NCI-H2196 treated with DMSO at 0.1 percent for 48 hours (cell line): Measurements from ENCODE around the gene XBP1.
"Not testable (repeated sequence)": the region's sequence is repeated elsewhere in the genome, so short reads cannot be mapped to it uniquely, and the experiment has no call there.

Experiments
- DNase-seq: peaks from one replicate; lab custom pipeline; 2025; ENCODE audit not compliant: unreplicated experiment; lab: John Stamatoyannopoulos, UW

The XBP1 gene

GRCh38 chr22:28793976-28794584 is 6.3 kb downstream of the XBP1 start:
- DNase-seq, result no peak

- DNase-seq, result no peak
Measured at GRCh38 chr22:28792491-28793383, 7.6 kb downstream of the XBP1 start.

- no peak for DNase-seq
Measured at GRCh38 chr22:28791841-28792490, 8.4 kb downstream of the XBP1 start.

- no peak for DNase-seq
Measured at GRCh38 chr22:28791124-28791523, 9.2 kb downstream of the XBP1 start.

- no peak for DNase-seq
Measured at GRCh38 chr22:28788601-28789000, 11.8 kb downstream of the XBP1 start.

GRCh38 chr22:28783786-28784671 is 16.3 kb downstream of the XBP1 start:
- DNase-seq, result no peak

- DNase-seq, result no peak
Measured at GRCh38 chr22:28780296-28780695, 20.1 kb downstream of the XBP1 start.

GRCh38 chr22:28779833-28780232 is 20.5 kb downstream of the XBP1 start:
- no peak for DNase-seq

GRCh38 chr22:28774378-28774777 is 26.0 kb downstream of the XBP1 start:
- DNase-seq, result no peak

- DNase-seq, result no peak
Measured at GRCh38 chr22:28773461-28773867, 26.9 kb downstream of the XBP1 start.

- peak; percentile 46 for DNase-seq
Measured at GRCh38 chr22:28772633-28773460, 27.5 kb downstream of the XBP1 start, which contains the start of gene CCDC117. TSS of gene CCDC117 (plus strand) at chr22:28772695. CDS start at chr22:28772850, 155 bp downstream.

- peak; percentile 65 for DNase-seq
Measured at GRCh38 chr22:28771195-28771791, 29.1 kb downstream of the XBP1 start.

- no peak for DNase-seq
Measured at GRCh38 chr22:28769394-28770085, 30.8 kb downstream of the XBP1 start.

- no peak for DNase-seq
Measured at GRCh38 chr22:28768701-28769393, 31.5 kb downstream of the XBP1 start.

GRCh38 chr22:28766628-28767027 is 33.7 kb downstream of the XBP1 start:
- DNase-seq, result no peak

GRCh38 chr22:28762000-28762399 is 38.4 kb downstream of the XBP1 start:
- not testable (repeated sequence) for DNase-seq

GRCh38 chr22:28761449-28761755 is 39.0 kb downstream of the XBP1 start:
- no peak for DNase-seq

GRCh38 chr22:28759861-28760560 is 40.4 kb downstream of the XBP1 start:
- peak; percentile 17 for DNase-seq
